Loucy (cell line): Measurements from ENCODE around the gene MT4.
"Not testable (repeated sequence)": the region's sequence is repeated elsewhere in the genome, so short reads cannot be mapped to it uniquely, and the experiment has no call there.

ENCODE experiments used
- H2AFZ ChIP-seq: fragments of 200-600 bp; sonication (generic); 2 replicates; pipeline ENCODE4 v1.6.0; 2016; ENCODE audit warnings: antibody characterized with exemption, mild to moderate bottlenecking, low read length, moderate library complexity
- H3F3A ChIP-seq: fragments of 200-600 bp; 2 replicates; pipeline ENCODE4 v1.6.0; 2016; ENCODE audit warnings: antibody characterized with exemption, low read depth, mild to moderate bottlenecking
- H3K27me3 ChIP-seq: fragments of 200-600 bp; sonication (generic); 2 replicates; pipeline ENCODE4 v1.6.1; 2014; ENCODE audit warnings: low read length, mild to moderate bottlenecking; ENCODE audit not compliant: insufficient read depth, poor library complexity, severe bottlenecking
- H3K36me3 ChIP-seq: fragments of 200-600 bp; sonication (generic); 2 replicates; pipeline ENCODE4 v1.6.1; 2016; ENCODE audit warnings: low read length; ENCODE audit not compliant: insufficient read depth
- H3K4me1 ChIP-seq: fragments of 200-600 bp; sonication (generic); 2 replicates; pipeline ENCODE4 v1.5.1; 2014; ENCODE audit warnings: low read length, mild to moderate bottlenecking; ENCODE audit not compliant: insufficient read depth, poor library complexity, severe bottlenecking
- H3K4me2 ChIP-seq: fragments of 200-600 bp; sonication (generic); 2 replicates; pipeline ENCODE4 v1.6.0; 2014; ENCODE audit warnings: antibody characterized with exemption, low read length, low read depth, mild to moderate bottlenecking; ENCODE audit not compliant: poor library complexity, severe bottlenecking
- H3K4me3 ChIP-seq: fragments of 200-600 bp; sonication (generic); 2 replicates; pipeline ENCODE4 v1.5.1; 2014; ENCODE audit warnings: low read length, mild to moderate bottlenecking, mixed read lengths; ENCODE audit not compliant: poor library complexity, severe bottlenecking
- H3K79me2 ChIP-seq: fragments of 200-600 bp; sonication (generic); 2 replicates; pipeline ENCODE4 v1.6.1; 2014; ENCODE audit warnings: low read length; ENCODE audit not compliant: insufficient read depth
- H3K9ac ChIP-seq: fragments of 200-600 bp; sonication (generic); 2 replicates; pipeline ENCODE4 v1.6.0; 2014; ENCODE audit warnings: mild to moderate bottlenecking, low read depth, low read length, moderate library complexity; ENCODE audit not compliant: poor library complexity, severe bottlenecking
- H3K9me2 ChIP-seq: fragments of 200-600 bp; sonication (generic); replicated peaks from 2 replicates; pipeline ENCODE4 v1.6.1; 2016; ENCODE audit warnings: low read depth, low read length, mixed read lengths
- H3K9me3 ChIP-seq: fragments of 200-600 bp; sonication (generic); 2 replicates; pipeline ENCODE4 v1.6.1; 2014; ENCODE audit warnings: mild to moderate bottlenecking, antibody characterized with exemption, low read length, low read depth; ENCODE audit not compliant: insufficient read depth
- H4K20me1 ChIP-seq: fragments of 200-600 bp; sonication (generic); 2 replicates; pipeline ENCODE4 v1.6.0; 2014; ENCODE audit warnings: antibody characterized with exemption, low read length, mild to moderate bottlenecking; ENCODE audit not compliant: insufficient read depth, poor library complexity, severe bottlenecking
- EZH2phosphoT487 ChIP-seq: fragments of 200-600 bp; IDR thresholded peaks from 2 replicates; pipeline ENCODE4 v1.6.1; 2018; ENCODE audit warnings: antibody characterized with exemption, mild to moderate bottlenecking, moderate library complexity, borderline replicate concordance
- TF ChIP-seq, protein P1 (sequence below): fragments of 200-600 bp; sonication (generic); conservative IDR thresholded peaks from 2 replicates; pipeline ENCODE4 v1.5.1; 2014; ENCODE audit warnings: mild to moderate bottlenecking, antibody characterized with exemption, low read length

The MT4 gene

DNA sequence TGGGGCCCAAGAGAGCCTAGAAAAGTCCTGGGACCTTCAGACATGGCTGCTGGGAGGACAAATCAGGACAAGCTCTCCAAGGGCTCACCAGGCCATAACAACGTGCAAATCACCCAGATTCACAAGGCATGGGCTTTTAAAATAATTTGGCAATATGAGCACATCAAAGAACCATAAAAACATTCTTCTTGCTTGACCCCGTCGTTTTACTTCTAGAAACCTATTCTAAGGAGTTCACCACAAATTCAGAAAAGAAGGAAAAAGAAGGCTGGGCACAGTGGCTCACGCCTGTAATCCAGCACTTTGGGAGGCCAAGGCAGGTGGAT is 12.4 kb downstream of the MT4 start:
- no peaks in the 10 kb centered on the region for H3K4me1 ChIP-seq
- TF ChIP-seq EZH2phosphoT487, result no peak

DNA sequence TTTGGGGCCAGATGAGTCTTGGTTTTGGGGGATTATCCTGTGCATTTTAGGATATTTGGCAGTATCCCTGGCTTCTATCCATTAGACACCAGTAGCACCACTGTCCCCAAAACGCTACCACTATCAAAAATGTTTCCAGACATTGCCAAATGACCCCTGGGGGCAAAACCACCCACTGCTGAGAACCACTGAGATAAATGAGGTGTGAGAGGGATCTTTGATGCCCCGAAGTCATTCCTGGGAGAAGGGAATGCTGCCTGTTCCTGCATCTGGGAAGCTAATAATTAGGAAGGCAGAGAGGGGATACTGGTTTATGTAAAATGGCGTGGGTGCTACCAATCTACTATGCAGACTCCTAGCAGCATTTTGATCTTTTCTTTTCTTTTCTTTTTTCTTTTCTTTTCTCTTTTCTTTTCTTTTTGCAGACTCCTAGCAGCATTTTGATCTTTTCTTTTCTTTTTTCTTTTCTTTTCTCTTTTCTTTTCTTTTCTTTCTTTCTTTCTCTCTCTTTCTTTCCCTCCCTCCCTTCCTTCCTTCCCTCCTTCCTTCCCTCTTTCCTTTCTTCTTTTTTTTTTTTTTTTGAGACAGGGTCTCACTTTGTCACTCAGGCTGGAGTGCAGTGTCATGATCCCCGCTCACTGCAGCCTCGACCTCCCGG is 15.6 kb downstream of the MT4 start:
- no peak for TF ChIP-seq EZH2phosphoT487
- TF ChIP-seq, protein P1, sequence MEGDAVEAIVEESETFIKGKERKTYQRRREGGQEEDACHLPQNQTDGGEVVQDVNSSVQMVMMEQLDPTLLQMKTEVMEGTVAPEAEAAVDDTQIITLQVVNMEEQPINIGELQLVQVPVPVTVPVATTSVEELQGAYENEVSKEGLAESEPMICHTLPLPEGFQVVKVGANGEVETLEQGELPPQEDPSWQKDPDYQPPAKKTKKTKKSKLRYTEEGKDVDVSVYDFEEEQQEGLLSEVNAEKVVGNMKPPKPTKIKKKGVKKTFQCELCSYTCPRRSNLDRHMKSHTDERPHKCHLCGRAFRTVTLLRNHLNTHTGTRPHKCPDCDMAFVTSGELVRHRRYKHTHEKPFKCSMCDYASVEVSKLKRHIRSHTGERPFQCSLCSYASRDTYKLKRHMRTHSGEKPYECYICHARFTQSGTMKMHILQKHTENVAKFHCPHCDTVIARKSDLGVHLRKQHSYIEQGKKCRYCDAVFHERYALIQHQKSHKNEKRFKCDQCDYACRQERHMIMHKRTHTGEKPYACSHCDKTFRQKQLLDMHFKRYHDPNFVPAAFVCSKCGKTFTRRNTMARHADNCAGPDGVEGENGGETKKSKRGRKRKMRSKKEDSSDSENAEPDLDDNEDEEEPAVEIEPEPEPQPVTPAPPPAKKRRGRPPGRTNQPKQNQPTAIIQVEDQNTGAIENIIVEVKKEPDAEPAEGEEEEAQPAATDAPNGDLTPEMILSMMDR, result no peak
- H3K36me3 ChIP-seq, result no peaks in the 10 kb centered on the region
- H3K9ac ChIP-seq, result no peak overlapping the region

More for the DNA sequence above, 12.4 kb downstream of the MT4 start:
- no peaks in the 10 kb centered on the region for H3K9me2 ChIP-seq
- H3F3A ChIP-seq, result no peaks in the 10 kb centered on the region
- H3K4me2 ChIP-seq, result no peak overlapping the region
- no peak overlapping the region for H3K9ac ChIP-seq
- H3K36me3 ChIP-seq, result no peaks in the 10 kb centered on the region
- peaks cover 3% of the 10 kb centered on the region; the same call in 1 of the 2 replicates for H3K9me3 ChIP-seq
- no peaks in the 10 kb centered on the region for H3K27me3 ChIP-seq
- H3K4me3 ChIP-seq, result no peak overlapping the region
- H4K20me1 ChIP-seq, result no peaks in the 10 kb centered on the region
- no peaks in the 10 kb centered on the region for H3K79me2 ChIP-seq
- 0 out of 2 replicates have a peak overlapping the region, but pooled peaks have one; percentile 59 for H2AFZ ChIP-seq

DNA sequence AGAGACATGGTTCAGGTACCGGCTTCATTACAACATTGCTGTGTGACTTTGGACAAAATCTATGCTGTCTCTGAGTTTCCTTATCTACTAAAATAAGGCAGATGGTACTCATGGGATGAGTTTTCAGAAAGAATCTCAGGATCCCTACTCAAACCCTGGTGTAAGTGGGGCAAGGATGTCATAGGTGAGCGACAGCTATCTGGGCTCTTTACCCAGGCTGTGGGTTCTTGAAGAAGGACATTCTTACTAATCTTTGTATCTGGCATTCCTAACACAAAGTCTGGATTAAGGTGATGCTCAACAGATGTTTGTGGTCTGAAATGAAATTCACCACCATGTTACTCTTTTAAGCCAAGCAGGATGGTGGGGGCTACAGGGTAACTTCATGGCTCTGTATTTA is 18.0 kb downstream of the MT4 start:
- H3K36me3 ChIP-seq, H4K20me1 ChIP-seq, H3K9me2 ChIP-seq, H3K27me3 ChIP-seq, H3K79me2 ChIP-seq, H3K9ac ChIP-seq, H3F3A ChIP-seq, H3K4me1 ChIP-seq, H3K4me3 ChIP-seq, H3K9me3 ChIP-seq, H3K4me2 ChIP-seq, H2AFZ ChIP-seq: not testable (repeated sequence)

More for the DNA sequence above, 15.6 kb downstream of the MT4 start:
- Histone ChIP-seq H3F3A (no peaks in the 10 kb centered on the region), H3K9me2 (no peaks in the 10 kb centered on the region), H3K9me3 (no peaks in the 10 kb centered on the region), H3K79me2 (no peaks in the 10 kb centered on the region), H3K4me1 (no peaks in the 10 kb centered on the region), H4K20me1 (no peaks in the 10 kb centered on the region), H3K27me3 (no peaks in the 10 kb centered on the region), H2AFZ (no peak overlapping the region), H3K4me2 (no peak overlapping the region), H3K4me3 (no peak overlapping the region)

DNA sequence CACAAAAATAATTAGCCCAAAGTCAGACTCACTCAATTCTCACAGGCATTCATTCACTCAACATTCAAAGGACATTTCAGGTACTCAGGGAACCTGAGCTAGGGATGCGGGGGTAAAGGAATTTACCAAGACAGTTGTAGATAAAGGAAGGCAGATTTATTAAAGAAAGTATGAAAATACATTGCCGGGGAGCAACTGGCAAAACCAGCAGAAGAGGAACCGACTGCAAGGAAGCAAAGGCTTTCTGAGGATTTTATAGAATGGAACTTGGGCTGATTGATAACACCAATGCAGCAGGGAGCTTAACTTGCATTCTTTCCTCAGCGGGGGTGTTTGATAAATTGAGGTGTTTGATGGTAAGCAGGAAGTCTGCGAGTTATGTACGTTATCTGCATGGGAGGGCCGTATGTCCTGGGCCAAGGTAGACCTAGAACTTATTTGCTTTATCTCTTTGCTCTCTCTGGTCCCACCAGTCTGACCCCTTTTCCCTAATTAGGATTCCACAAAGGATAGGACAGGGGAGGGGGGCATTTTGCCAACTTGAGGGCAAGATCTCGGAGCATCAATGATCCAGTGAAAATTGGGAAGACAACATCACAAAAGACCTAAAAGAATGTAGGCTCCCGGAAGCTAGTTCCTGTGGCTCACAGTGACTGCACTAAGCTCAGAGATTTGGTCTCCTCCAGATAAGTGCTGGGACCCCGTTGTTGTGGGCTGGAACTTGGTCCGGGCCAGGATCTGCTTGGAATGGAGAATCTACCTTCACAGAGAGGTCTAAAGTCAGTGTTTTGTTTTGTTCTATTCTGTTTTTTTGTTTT is 18.7 kb downstream of the MT4 start:
- no peaks in the 10 kb centered on the region for H3K27me3 ChIP-seq
- no peak overlapping the region for H3K4me3 ChIP-seq
- no peaks in the 10 kb centered on the region for H3K9me2 ChIP-seq
- H3K4me2 ChIP-seq, result no peak overlapping the region
- TF ChIP-seq, protein P1, result no peak
- no peak for TF ChIP-seq EZH2phosphoT487
- H4K20me1 ChIP-seq, result no peaks in the 10 kb centered on the region
- H3K79me2 ChIP-seq, result no peaks in the 10 kb centered on the region
- H2AFZ ChIP-seq, result no peak overlapping the region
- no peak overlapping the region for H3K9ac ChIP-seq
- H3F3A ChIP-seq, result no peaks in the 10 kb centered on the region
- no peaks in the 10 kb centered on the region for H3K4me1 ChIP-seq
- no peaks in the 10 kb centered on the region for H3K9me3 ChIP-seq
- H3K36me3 ChIP-seq, result no peaks in the 10 kb centered on the region
